Gastroesophageal sphincter (tissue), 3 donors: ENCODE measurements around the gene CADM1.

Experiments used
- POLR2A ChIP-seq, 2 donors: fragments of 450-650 bp; IDR thresholded peaks; one replicate each; pipeline ENCODE4 v1.6.1; 2017; ENCODE audit warnings: antibody characterized with exemption in 2 of 2, mild to moderate bottlenecking in 2 of 2, moderate library complexity in 1 of 2
- TF ChIP-seq, protein P1 (sequence below), 4 experiments: fragments of 200-600 bp in 2 of 4; fragments of 450-650 bp in 2 of 4; sonication (generic) in 1 of 4; IDR thresholded peaks; one replicate each; pipeline ENCODE4 v1.5.1; 2017 to 2019; ENCODE audit warnings: antibody characterized with exemption in 4 of 4, mild to moderate bottlenecking in 2 of 4, moderate library complexity in 2 of 4

DNA sequence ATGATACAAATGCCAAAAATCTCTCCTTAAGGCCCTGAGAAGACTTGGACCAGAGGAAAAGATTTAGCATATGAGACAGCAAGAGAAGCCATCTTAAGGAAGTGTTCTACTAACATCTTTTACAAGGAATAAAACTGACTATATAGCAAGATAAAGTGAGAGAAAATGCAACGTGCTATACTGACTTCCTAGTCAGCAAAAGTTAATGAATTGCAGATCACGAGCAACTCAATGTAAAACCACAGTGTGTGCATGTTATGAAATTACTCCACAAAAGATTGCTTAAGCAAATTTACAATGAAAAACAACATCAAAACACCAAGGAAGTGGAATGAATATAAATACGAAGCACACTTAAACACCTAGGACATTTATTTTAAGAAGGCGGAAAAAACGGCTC is 187.5 kb downstream of the CADM1 start:
- TF ChIP-seq, protein P1, sequence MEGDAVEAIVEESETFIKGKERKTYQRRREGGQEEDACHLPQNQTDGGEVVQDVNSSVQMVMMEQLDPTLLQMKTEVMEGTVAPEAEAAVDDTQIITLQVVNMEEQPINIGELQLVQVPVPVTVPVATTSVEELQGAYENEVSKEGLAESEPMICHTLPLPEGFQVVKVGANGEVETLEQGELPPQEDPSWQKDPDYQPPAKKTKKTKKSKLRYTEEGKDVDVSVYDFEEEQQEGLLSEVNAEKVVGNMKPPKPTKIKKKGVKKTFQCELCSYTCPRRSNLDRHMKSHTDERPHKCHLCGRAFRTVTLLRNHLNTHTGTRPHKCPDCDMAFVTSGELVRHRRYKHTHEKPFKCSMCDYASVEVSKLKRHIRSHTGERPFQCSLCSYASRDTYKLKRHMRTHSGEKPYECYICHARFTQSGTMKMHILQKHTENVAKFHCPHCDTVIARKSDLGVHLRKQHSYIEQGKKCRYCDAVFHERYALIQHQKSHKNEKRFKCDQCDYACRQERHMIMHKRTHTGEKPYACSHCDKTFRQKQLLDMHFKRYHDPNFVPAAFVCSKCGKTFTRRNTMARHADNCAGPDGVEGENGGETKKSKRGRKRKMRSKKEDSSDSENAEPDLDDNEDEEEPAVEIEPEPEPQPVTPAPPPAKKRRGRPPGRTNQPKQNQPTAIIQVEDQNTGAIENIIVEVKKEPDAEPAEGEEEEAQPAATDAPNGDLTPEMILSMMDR (IDR thresholded peaks at IDR 0.05) = no peak
- TF ChIP-seq POLR2A (IDR thresholded peaks at IDR 0.05) = no peak
